Ovary (tissue), 9 donors: ENCODE results near the gene BAHCC1. TPM values are rescaled to one million over a fixed set of nuclear protein-coding genes. Genes with fewer than 3 reads are reported as not detected.

Source experiments
- DNase-seq, 5 donors: peaks; one replicate each; pipeline ENCODE4 v3.0.0-alpha.2; 2019 to 2020
- H3K27ac ChIP-seq, 2 donors: fragments of 200-600 bp; one replicate each; pipeline versions ENCODE4 v1.5.1 to v1.8.0; 2019 to 2022
- H3K27me3 ChIP-seq: fragments of 200-600 bp; one replicate; pipeline ENCODE4 v1.8.0; 2022
- H3K36me3 ChIP-seq: fragments of 200-600 bp; sonication (generic); one replicate; pipeline ENCODE4 v1.5.1; 2019
- H3K4me1 ChIP-seq: one replicate; pipeline ENCODE4 v1.8.1; 2013; ENCODE audit warnings: mild to moderate bottlenecking, moderate library complexity; ENCODE audit not compliant: insufficient read depth
- H3K4me3 ChIP-seq: fragments of 200-600 bp; sonication (generic); one replicate; pipeline ENCODE4 v1.5.1; 2017
- H3K9me3 ChIP-seq, 2 donors: fragments of 200-600 bp in 1 of 2; sonication (generic) in 1 of 2; one replicate each; pipeline versions ENCODE4 v1.5.1 to v1.8.1; 2013 to 2019; ENCODE audit warnings: mild to moderate bottlenecking in 1 of 2, moderate library complexity in 1 of 2
- EP300 ChIP-seq: sonication (generic); formaldehyde crosslinking; IDR thresholded peaks from one replicate; pipeline ENCODE4 v1.6.1; 2017; ENCODE audit warnings: antibody characterized with exemption
- POLR2A ChIP-seq: fragments of 450-650 bp; IDR thresholded peaks from one replicate; pipeline ENCODE4 v1.6.1; 2017; ENCODE audit warnings: antibody characterized with exemption, mild to moderate bottlenecking, moderate library complexity
- WGBS, 3 donors: extraction: QIAGEN DNeasy Blood & Tissue Kit in 1 of 3; methylation state at CpG; one replicate each; pipeline versions ENCODE4 v1.1.5 to v1.1.7; 2013 to 2017; 5-methylcytosine and 5-hydroxymethylcytosine counted together
- intact Hi-C, 4 donors: fragments of 100-400 bp; cut with DNase I; formaldehyde crosslinking; loops; one replicate each; pipeline versions ENCODE4 v1.11.0 to v1.15.1; 2022 to 2023
- polyA plus RNA-seq, 2 donors: library from polyadenylated mRNA; stranded (reverse); fragments of 200-250 nt in 1 of 2; fragments of 350-450 nt in 1 of 2; fragmentation: Illumina TruSeq in 1 of 2; extraction: RNeasy Lipid Tissue Mini Kit (QIAGEN cat#74804) in 1 of 2; gene quantifications; one replicate each; pipeline ENCODE4 v1.2.3, GENCODE V29; 2013 to 2014
- total RNA-seq, 7 donors: library from RNA; depleted of rRNA in 2 of 7; stranded (reverse); fragments of >200 nt in 2 of 7; fragmentation: NEBNext Ultra II Directional in 3 of 7; extraction: Animal tissue kit (Norgen Biotek cat#: 25700) in 3 of 7; gene quantifications; one replicate each; pipeline versions ENCODE4 v1.1.0 to v1.2.4, GENCODE V29; 2016 to 2023
- TF ChIP-seq, protein P1 (sequence below), 3 donors: fragments of 450-650 bp in 2 of 3; fragments of 200-600 bp in 1 of 3; IDR thresholded peaks; one replicate each; pipeline versions ENCODE4 v1.5.1 to v1.8.0; 2016 to 2022; ENCODE audit warnings: antibody characterized with exemption in 3 of 3, mild to moderate bottlenecking in 1 of 3
- donor health status: DM: no; HTN: no; CAD: no; lungs with moderate emphysema.
- donor health status: DM: no; HTN: no; CAD: no.
- donor health status: Bipolar disorder and iron deficiency.
- donor health status: DM: yes; HTN: yes; CAD: no.
- donor health status: DM: no; HTN: no; CAD: no.
- donor health status: DM: yes; HTN: yes; CAD: no.

BAHCC1 gene
- total and polyA plus RNA-seq, 9 donors, result 1.9 to 31.9 (median 18.4) TPM

DNA sequence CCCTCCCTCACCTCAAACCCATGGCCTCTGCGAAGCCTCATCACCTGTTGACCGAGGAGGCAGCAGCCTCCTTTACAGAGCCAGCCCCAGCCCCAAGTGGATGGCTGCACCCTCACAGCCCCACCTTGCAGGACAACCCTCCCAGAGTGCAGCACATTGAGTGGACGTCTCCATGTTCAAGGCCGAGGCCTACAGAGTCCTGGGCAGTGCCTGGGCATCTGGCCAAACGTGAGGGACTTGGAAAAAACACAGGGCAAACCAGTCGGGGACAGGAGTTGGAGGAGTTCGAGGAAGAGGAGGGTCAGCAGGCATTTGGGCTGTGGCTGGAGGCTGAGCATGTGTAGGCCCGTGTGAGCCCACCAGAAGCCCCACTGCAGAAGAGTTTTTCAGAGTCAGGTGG is 77.8 kb downstream of the BAHCC1 start:
- no peak for DNase-seq
- intact Hi-C loops, result no loop called here
- Histone ChIP-seq H3K4me1 (peaks cover 7% of the 10 kb centered on the region), H3K9me3 (no peaks in the 10 kb centered on the region), H3K27ac (no peak overlapping the region), H3K4me3 (no peak overlapping the region), H3K27me3 (no peaks in the 10 kb centered on the region), H3K36me3 (no peaks in the 10 kb centered on the region)
- 38 to 57% (median 51%) methylated on average over 8 of the region's 8 CpGs for WGBS, 3 donors
- no peak for TF ChIP-seq POLR2A
- TF ChIP-seq, protein P1, sequence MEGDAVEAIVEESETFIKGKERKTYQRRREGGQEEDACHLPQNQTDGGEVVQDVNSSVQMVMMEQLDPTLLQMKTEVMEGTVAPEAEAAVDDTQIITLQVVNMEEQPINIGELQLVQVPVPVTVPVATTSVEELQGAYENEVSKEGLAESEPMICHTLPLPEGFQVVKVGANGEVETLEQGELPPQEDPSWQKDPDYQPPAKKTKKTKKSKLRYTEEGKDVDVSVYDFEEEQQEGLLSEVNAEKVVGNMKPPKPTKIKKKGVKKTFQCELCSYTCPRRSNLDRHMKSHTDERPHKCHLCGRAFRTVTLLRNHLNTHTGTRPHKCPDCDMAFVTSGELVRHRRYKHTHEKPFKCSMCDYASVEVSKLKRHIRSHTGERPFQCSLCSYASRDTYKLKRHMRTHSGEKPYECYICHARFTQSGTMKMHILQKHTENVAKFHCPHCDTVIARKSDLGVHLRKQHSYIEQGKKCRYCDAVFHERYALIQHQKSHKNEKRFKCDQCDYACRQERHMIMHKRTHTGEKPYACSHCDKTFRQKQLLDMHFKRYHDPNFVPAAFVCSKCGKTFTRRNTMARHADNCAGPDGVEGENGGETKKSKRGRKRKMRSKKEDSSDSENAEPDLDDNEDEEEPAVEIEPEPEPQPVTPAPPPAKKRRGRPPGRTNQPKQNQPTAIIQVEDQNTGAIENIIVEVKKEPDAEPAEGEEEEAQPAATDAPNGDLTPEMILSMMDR (IDR thresholded peaks at IDR 0.05), result no peak
- no peak for TF ChIP-seq EP300

DNA sequence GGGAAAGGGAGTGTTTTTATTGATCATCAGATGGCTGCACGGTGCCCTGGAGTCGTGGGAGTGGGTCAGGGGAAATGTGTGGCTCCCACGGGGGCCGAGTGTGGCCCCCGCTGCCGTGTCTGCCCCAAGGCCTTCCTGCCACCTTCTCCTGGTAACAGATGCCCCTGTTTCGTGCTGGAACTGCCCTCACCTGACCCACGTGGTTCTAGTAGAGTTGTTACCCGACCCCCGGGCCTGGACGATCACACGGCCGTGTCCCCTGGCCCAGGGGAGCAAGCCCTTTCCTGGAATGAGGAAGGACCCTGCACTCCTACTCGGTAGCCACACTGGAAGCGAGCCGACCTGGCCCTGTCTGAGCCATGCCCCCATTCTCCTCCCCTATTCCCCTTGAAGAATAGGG is 79.7 kb downstream of the BAHCC1 start:
- no peak overlapping the region for H3K27ac ChIP-seq
- H3K27me3 ChIP-seq, result no peaks in the 10 kb centered on the region
- peaks cover 7% of the 10 kb centered on the region for H3K4me1 ChIP-seq
- H3K36me3 ChIP-seq, result no peaks in the 10 kb centered on the region
- WGBS, 3 donors, result 72 to 80% (median 76%) methylated on average over 16 of the region's 16 CpGs
- H3K9me3 ChIP-seq, result no peaks in the 10 kb centered on the region
- TF ChIP-seq, protein P1 (IDR thresholded peaks at IDR 0.05), result no peak
- TF ChIP-seq POLR2A, result no peak
- no peak for TF ChIP-seq EP300
- H3K4me3 ChIP-seq, result no peak overlapping the region
- no peak for DNase-seq
- intact Hi-C loops, result no loop called here

DNA sequence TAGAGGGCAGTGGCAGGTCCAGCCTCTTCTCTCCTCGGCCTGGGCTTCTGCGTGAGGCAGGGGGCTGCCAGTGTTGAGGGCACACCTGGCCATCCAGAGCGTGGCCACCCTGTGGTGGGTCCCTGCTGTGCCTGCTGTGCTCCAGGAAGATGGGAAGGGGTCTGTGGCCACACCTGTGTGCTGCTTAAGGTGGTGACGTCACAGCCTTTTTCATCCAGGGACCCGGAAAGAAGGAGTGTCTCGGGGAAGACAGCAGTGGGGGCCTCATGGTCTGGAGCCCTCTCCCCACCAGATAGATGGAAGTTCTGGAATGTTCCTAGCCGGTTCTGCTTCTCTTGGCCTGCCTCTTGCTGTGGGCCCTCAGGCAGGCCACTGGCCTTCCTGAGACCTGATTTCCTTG is 80.8 kb downstream of the BAHCC1 start:
- no peak for DNase-seq
- H3K9me3 ChIP-seq, result no peaks in the 10 kb centered on the region
- no peak overlapping the region for H3K27ac ChIP-seq
- 85 to 89% (median 86%) methylated on average over 7 of the region's 7 CpGs for WGBS, 3 donors
- no peak overlapping the region for H3K4me3 ChIP-seq
- intact Hi-C loops, result no loop called here
- peaks cover 11% of the 10 kb centered on the region for H3K4me1 ChIP-seq
- TF ChIP-seq EP300, result no peak
- TF ChIP-seq, protein P1 (IDR thresholded peaks at IDR 0.05), result no peak
- no peaks in the 10 kb centered on the region for H3K27me3 ChIP-seq
- no peaks in the 10 kb centered on the region for H3K36me3 ChIP-seq

DNA sequence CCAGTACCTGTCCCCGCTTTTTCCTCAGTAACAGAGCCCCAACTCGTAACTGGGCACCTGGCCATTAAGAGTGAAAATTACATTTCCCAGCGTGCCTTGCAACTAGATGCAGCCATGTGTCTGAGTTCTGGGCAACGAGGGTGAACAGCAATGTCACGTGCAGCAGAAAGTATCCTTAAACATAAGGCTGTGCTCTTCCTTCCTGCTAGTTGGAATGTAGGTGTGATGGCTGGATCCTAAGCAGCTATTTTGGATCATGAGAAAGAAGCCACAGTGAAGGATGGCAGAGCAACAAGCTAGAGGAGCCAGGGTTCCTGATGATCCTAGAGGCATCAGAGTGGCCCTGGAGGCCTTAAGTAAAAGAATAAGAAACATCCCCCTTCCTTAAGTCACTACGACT is 81.4 kb downstream of the BAHCC1 start:
- H3K36me3 ChIP-seq, result no peaks in the 10 kb centered on the region
- no peak for DNase-seq
- no peak overlapping the region for H3K4me3 ChIP-seq
- intact Hi-C loops, result no loop called here
- peaks cover 11% of the 10 kb centered on the region for H3K4me1 ChIP-seq
- TF ChIP-seq, protein P1 (IDR thresholded peaks at IDR 0.05), result no peak
- TF ChIP-seq EP300 (no peak), POLR2A (no peak)
- H3K27ac ChIP-seq, result no peak overlapping the region
- no peaks in the 10 kb centered on the region for H3K9me3 ChIP-seq
- H3K27me3 ChIP-seq, result no peaks in the 10 kb centered on the region
- WGBS, 3 donors, result 88 to 91% (median 89%) methylated on average over 6 of the region's 6 CpGs

DNA sequence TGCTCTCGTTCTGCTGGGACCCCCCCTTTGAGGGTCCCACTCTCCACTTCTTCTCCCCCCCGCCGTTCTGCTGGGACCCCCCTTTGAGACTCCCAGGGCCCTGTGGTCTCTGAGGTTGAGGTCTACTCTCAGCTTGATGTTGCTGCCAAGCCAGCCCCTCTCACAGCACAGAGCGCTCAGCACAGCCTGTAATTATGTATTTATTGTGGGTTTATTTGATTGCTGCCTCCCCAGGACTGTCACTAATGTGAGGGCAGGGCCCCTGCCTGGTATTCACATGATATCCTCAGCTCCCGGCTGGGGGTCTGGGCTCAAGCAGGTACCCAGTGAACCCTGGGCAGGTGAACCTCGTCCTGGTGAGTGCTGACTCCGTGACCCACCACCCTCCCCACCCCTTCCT is 81.9 kb downstream of the BAHCC1 start:
- no peaks in the 10 kb centered on the region for H3K27me3 ChIP-seq
- 67 to 81% (median 77%) methylated on average over 7 of the region's 7 CpGs for WGBS, 3 donors
- H3K4me1 ChIP-seq, result peaks cover 11% of the 10 kb centered on the region
- H3K27ac ChIP-seq, result no peak overlapping the region
- no peak overlapping the region for H3K4me3 ChIP-seq
- intact Hi-C loops, result no loop called here
- no peaks in the 10 kb centered on the region for H3K9me3 ChIP-seq
- no peak for DNase-seq
- TF ChIP-seq POLR2A (no peak), EP300 (no peak)
- TF ChIP-seq, protein P1 (IDR thresholded peaks at IDR 0.05), result no peak
- H3K36me3 ChIP-seq, result no peaks in the 10 kb centered on the region
